ENCODE measurements around the gene VPS37C. TPM values are rescaled to one million over a fixed set of nuclear protein-coding genes. Genes with fewer than 3 reads are reported as not detected.

The VPS37C gene
- total RNA-seq, 4 donors from 2014 or later = 11.8 to 22.2 (median 13.6) TPM

- no peak for DNase-seq (ENCODE audit: low spot score in 2 of 2)
- TF ChIP-seq EP300 (IDR thresholded peaks at IDR 0.05) = no peak
- no peak for TF ChIP-seq POLR2A (IDR thresholded peaks at IDR 0.05)
- TF ChIP-seq CTCF (IDR thresholded peaks at IDR 0.05) = no peak
These were observed 48.7 kb downstream of the VPS37C start for GRCh38 chr11:61112575-61112974.

GRCh38 chr11:61111786-61112517 is 49.3 kb downstream of the VPS37C start:
- 82 to 83% methylated on average over 11 of the region's 11 CpGs for WGBS, 2 donors
- Histone ChIP-seq H3K27me3 (no peaks in the 10 kb centered on the region), H3K9me3 (no peaks in the 10 kb centered on the region), H3K4me3 (no peak overlapping the region), H3K27ac (no peak overlapping the region), H3K4me1 (no peaks in the 10 kb centered on the region), H3K36me3 (no peaks in the 10 kb centered on the region)
- DNase-seq (ENCODE audit: low spot score in 2 of 2) = no peak
- TF ChIP-seq CTCF (IDR thresholded peaks at IDR 0.05) = no peak
- TF ChIP-seq POLR2A (IDR thresholded peaks at IDR 0.05) = no peak
- no peak for TF ChIP-seq EP300 (IDR thresholded peaks at IDR 0.05)

More at GRCh38 chr11:61112575-61112974, 48.7 kb downstream of the VPS37C start:
- Histone ChIP-seq H3K9me3 (no peaks in the 10 kb centered on the region), H3K36me3 (no peaks in the 10 kb centered on the region), H3K27me3 (no peaks in the 10 kb centered on the region), H3K4me1 (no peaks in the 10 kb centered on the region), H3K4me3 (no peak overlapping the region), H3K27ac (no peak overlapping the region)
- 87 to 91% methylated on average over 6 of the region's 6 CpGs for WGBS, 2 donors

- 77 to 86% methylated on average over 6 of the region's 6 CpGs for WGBS, 2 donors
- Histone ChIP-seq H3K27me3 (no peaks in the 10 kb centered on the region), H3K36me3 (no peaks in the 10 kb centered on the region), H3K27ac (no peak overlapping the region), H3K4me1 (no peaks in the 10 kb centered on the region), H3K9me3 (no peaks in the 10 kb centered on the region), H3K4me3 (no peak overlapping the region)
- DNase-seq (ENCODE audit: low spot score in 2 of 2) = no peak
- TF ChIP-seq CTCF (IDR thresholded peaks at IDR 0.05) (no peak), EP300 (IDR thresholded peaks at IDR 0.05) (no peak)
These were observed 50.2 kb downstream of the VPS37C start for GRCh38 chr11:61111050-61111435.

- no peak for DNase-seq (ENCODE audit: low spot score in 2 of 2)
- Histone ChIP-seq H3K27me3 (no peaks in the 10 kb centered on the region), H3K4me1 (no peaks in the 10 kb centered on the region), H3K36me3 (no peaks in the 10 kb centered on the region), H3K27ac (no peak overlapping the region), H3K9me3 (no peaks in the 10 kb centered on the region), H3K4me3 (no peak overlapping the region)
- TF ChIP-seq CTCF (IDR thresholded peaks at IDR 0.05) (no peak), POLR2A (IDR thresholded peaks at IDR 0.05) (no peak), EP300 (IDR thresholded peaks at IDR 0.05) (no peak)
- 84 to 91% methylated on average over 9 of the region's 9 CpGs for WGBS, 2 donors
These were observed 50.8 kb downstream of the VPS37C start for GRCh38 chr11:61110255-61111049.

- Histone ChIP-seq H3K4me1 (no peaks in the 10 kb centered on the region), H3K4me3 (no peak overlapping the region), H3K36me3 (no peaks in the 10 kb centered on the region), H3K9me3 (no peaks in the 10 kb centered on the region), H3K27me3 (no peaks in the 10 kb centered on the region), H3K27ac (no peak overlapping the region)
- no peak for TF ChIP-seq EP300 (IDR thresholded peaks at IDR 0.05)
- no peak for TF ChIP-seq POLR2A (IDR thresholded peaks at IDR 0.05)
- TF ChIP-seq CTCF (IDR thresholded peaks at IDR 0.05) = no peak
- DNase-seq (ENCODE audit: low spot score in 2 of 2) = no peak
- 71 to 75% methylated on average over 8 of the region's 8 CpGs for WGBS, 2 donors
These were observed 51.6 kb downstream of the VPS37C start for GRCh38 chr11:61109671-61110070.

Measured in tibial nerve (tissue), 4 donors.